GM19324 (cell line): ENCODE data around the gene MGME1.
"Not testable (repeated sequence)": the region's sequence is repeated elsewhere in the genome, so short reads cannot be mapped to it uniquely, and the experiment has no call there.

ENCODE experiments used
- ATAC-seq: cut with Tn5 transposase; IDR thresholded peaks from one replicate; pipeline ENCODE4 v1.9.1; 2021; ENCODE audit warnings: mild to moderate bottlenecking, moderate library complexity; ENCODE audit not compliant: unreplicated experiment, low FRiP score

Gene MGME1

DNA sequence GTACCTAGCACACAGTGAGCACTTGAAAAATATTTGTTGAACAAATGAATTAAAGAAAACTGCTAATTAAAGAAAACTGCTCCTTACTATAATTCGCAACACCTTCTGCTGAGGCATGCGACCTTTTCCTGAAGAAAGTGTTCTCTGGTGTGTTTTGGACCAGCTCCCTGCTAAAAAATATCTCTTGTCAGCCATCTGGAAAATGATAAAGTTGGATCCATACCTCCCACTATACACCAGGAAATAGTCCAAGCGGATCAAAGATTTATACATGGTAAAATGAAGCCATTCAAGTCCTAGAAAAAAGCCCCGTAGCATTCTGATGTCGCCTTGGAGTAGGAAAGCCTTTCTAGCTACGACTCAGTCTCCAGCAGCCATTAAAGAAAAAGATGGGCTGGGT is 45.6 kb downstream of the MGME1 start:
- no peak for ATAC-seq

GRCh38 chr20:18016772-18017171 is 48.0 kb downstream of the MGME1 start:
- no peak for ATAC-seq

GRCh38 chr20:18018100-18018499 is 49.3 kb downstream of the MGME1 start:
- no peak for ATAC-seq

DNA sequence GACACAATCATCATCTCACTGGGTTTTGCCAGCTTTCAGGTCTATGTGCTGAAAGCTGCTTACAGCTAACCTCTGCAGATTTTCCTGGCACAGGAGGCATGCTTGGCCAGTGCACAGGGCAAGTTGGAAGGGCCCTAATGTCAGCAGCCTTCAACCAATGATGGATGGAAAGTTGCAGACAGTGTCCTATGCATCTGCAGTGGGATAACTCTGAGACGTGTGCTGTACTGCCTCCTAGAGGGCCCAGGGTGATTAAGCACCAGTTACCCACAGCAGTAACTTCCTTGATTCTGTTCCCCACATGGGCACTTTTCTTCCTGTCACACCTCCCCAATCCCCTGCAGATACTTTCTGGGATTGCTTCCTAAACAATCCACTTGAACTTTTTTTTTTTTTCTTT is 50.2 kb downstream of the MGME1 start:
- ATAC-seq, result no peak

DNA sequence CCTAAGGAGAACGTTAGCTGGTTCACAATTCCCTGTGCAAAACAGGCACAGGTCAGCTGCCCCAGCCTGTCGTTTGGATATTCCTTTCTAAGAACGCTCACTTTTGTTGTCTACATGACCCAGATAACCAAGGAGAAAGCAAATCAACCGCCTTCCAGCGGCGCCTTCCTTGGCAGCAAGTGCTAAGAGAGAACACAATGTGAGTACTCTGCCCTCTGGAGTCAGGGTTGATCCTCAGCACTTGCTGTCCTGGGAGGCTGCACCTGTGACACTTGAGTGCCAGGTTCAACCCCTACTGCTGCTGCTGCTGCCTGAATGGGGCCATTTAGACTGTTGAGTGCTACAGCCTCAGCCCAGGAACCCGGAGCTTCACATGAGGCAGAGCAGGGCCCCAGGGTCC is 52.1 kb downstream of the MGME1 start:
- no peak for ATAC-seq

- no peak for ATAC-seq
Observed at GRCh38 chr20:18024606-18025127, 55.8 kb downstream of the MGME1 start.

GRCh38 chr20:18027011-18027410 is 58.2 kb downstream of the MGME1 start:
- ATAC-seq, result not testable (repeated sequence)

DNA sequence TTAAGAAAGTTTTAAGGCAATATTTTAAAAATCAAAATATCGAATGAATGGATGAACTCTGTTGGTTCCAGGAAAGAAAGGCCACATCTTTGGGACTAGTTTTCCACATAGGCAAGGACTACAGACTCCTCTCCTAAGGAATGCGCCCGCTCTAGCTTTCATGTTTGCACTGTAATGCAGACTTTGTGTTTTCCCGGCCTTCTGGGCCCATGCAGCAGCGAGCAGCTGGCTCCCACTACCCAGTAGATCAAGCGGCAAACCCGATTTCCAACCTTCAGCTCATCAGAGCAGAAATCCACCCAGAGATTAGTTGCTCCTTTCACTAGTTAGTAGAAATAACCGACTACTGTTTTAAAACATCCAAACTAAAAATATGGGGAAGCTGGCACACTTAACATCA is 61.2 kb downstream of the MGME1 start:
- no peak for ATAC-seq

DNA sequence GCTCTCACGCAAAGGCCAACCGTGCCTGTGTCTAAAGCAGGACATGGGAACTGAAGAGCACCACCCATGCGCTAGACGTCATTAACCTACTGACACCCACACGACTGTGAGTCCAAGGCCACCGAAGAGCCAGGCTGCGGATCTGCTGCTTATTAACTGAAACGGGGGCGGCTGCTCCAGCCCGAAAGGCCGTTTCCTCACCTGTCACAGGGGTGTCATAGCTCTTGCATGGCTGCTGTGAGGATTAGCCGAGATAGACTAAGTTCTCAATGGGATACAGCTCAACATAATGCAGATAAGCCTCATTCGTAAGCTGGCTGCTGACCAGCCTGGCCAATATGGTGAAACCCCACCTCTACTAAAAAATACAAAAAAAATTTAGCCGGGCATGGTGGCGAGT is 62.2 kb downstream of the MGME1 start:
- ATAC-seq, result no peak

GRCh38 chr20:18031888-18032509 is 63.2 kb downstream of the MGME1 start:
- ATAC-seq, result no peak

DNA sequence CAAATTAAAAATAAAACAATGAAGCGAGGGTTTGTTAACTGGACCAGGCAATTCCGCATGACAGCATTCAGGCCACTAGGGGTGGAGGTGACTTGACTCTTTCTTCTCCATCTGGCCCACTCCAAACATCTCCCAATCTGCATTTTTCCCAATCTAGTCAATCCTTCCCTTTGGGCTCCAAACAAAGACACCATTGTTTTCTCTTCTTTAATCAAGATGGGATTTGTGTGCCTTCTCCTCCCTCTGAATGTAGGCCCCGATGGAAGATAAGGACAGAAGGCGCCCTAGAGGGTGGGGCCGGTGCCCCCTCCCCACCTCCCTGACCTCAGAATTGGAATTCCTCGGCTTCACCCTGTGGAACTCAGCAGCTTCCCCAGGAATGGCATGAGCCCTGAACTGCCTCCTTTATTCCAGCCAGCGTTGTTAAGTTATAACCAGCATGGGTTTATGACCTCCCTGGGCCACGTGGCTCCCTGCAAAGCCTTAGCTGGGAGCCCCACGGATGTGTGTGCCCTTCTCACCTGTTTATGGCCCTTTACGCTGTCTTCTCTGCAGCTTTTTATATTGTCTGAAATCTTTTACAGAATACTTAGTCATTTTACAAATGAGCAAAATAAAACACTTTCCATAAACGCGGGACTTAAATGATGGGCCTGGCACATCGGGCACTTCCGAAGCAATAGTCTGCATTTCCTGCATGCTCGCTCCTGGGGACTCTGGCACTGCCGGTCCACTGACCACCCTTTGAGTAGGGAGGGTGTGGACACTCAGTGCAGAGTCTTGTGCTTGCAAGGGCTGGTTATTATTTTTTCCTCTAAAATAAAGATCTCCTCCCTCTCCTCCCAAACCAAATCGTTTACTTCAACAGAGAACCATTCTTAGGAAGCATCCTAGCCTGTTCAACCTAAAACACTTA is 64.4 kb downstream of the MGME1 start:
- ATAC-seq, result no peak

- ATAC-seq, result no peak
Observed at GRCh38 chr20:18034039-18034438, 65.2 kb downstream of the MGME1 start.

DNA sequence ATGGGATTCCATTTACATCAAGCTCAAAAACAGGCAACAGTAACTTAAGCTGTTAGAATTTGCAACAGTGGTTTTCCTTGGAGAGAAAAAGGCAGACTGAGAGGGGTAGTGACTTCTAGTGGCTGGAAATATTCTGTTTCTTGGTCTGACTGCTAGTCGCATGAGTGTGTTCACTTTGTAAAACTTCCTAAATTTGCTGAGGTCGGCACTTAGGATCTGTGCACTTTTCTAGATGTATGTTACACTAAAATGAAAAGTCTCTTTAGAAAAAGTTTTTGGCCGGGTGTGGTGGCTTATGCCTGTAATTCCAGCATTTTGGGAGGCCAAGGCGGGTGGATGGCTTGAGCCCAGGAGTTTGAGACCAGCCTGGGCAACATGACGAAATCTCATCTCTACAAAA is 70.2 kb downstream of the MGME1 start:
- no peak for ATAC-seq
